Limb (tissue), 2 donors: ENCODE data around the gene STEAP1B.
A peak's percentile ranks its signal among the peaks of the same experiment; 100 is the strongest.
"Not testable (repeated sequence)": the region's sequence is repeated elsewhere in the genome, so short reads cannot be mapped to it uniquely, and the experiment has no call there.

Experiments used
- DNase-seq, 2 donors: peaks; one replicate each; pipeline ENCODE4 v3.0.0-alpha.2; 2016; ENCODE audit errors: extremely low spot score in 2 of 2

The STEAP1B gene

GRCh38 chr7:22457471-22457870 is 42.5 kb downstream of the STEAP1B start:
- DNase-seq: no peak

GRCh38 chr7:22454446-22454845 is 45.5 kb downstream of the STEAP1B start:
- no peak for DNase-seq

- DNase-seq: no peak
These were observed 46.9 kb downstream of the STEAP1B start for GRCh38 chr7:22452960-22453558.

GRCh38 chr7:22452142-22452959 is 47.6 kb downstream of the STEAP1B start:
- DNase-seq: peak in 1 of 2 donors; percentile 84

- not testable (repeated sequence) for DNase-seq
These were observed 50.0 kb downstream of the STEAP1B start for GRCh38 chr7:22450013-22450412.

- DNase-seq: no peak
These were observed 52.2 kb downstream of the STEAP1B start for GRCh38 chr7:22447762-22448161.

- DNase-seq: no peak
These were observed 53.0 kb downstream of the STEAP1B start for GRCh38 chr7:22447008-22447407.

- DNase-seq: no peak
These were observed 54.1 kb downstream of the STEAP1B start for GRCh38 chr7:22445853-22446252.

GRCh38 chr7:22445140-22445743 is 54.7 kb downstream of the STEAP1B start:
- DNase-seq: peak; percentile 73 to 75

- peak in 1 of 2 donors; percentile 38 for DNase-seq
These were observed 55.6 kb downstream of the STEAP1B start for GRCh38 chr7:22444181-22444971.

- DNase-seq: no peak
These were observed 56.4 kb downstream of the STEAP1B start for GRCh38 chr7:22443370-22444180.

GRCh38 chr7:22442882-22443369 is 57.1 kb downstream of the STEAP1B start:
- no peak for DNase-seq

GRCh38 chr7:22442187-22442881 is 57.7 kb downstream of the STEAP1B start:
- no peak for DNase-seq

GRCh38 chr7:22441157-22441556 is 58.8 kb downstream of the STEAP1B start:
- no peak for DNase-seq

- no peak for DNase-seq
These were observed 61.0 kb downstream of the STEAP1B start for GRCh38 chr7:22438994-22439393.

- DNase-seq: not testable (repeated sequence)
These were observed 63.4 kb downstream of the STEAP1B start for GRCh38 chr7:22436552-22436951.

GRCh38 chr7:22435720-22436119 is 64.3 kb downstream of the STEAP1B start:
- no peak for DNase-seq

- no peak for DNase-seq
These were observed 64.9 kb downstream of the STEAP1B start for GRCh38 chr7:22435105-22435504.

GRCh38 chr7:22433710-22434460 is 66.1 kb downstream of the STEAP1B start:
- no peak for DNase-seq
